ENCODE results near the gene SHISA2.

SHISA2 gene

GRCh38 chr13:26061256-26061655 lies 9.4 kb upstream of the SHISA2 start:
- no peak overlapping the region for H3K4me2 ChIP-seq (ENCODE audit: low read depth, low read length)
- no peak overlapping the region for H3K27ac ChIP-seq (ENCODE audit: low read length)
- H3K9me3 ChIP-seq (replicated peaks; ENCODE audit: insufficient read depth, low read length) = no peaks in the 10 kb centered on the region
- no peak for TF ChIP-seq CTCF (IDR thresholded peaks at IDR 0.05; ENCODE audit: low read length)
- TF ChIP-seq EZH2 (optimal IDR thresholded peaks at IDR 0.05; ENCODE audit: low read depth, low read length) = no peak
- TF ChIP-seq EZH2phosphoT487 (IDR thresholded peaks at IDR 0.05; ENCODE audit: low read length) = no peak
- H2AFZ ChIP-seq (ENCODE audit: low read length) = no peak overlapping the region
- no peaks in the 10 kb centered on the region for H3K79me2 ChIP-seq (ENCODE audit: low read length)
- H3F3A ChIP-seq (ENCODE audit: insufficient read depth, low read length) = no peaks in the 10 kb centered on the region
- DNase-seq = no peak
- no peaks in the 10 kb centered on the region for H3K36me3 ChIP-seq (replicated peaks; ENCODE audit: insufficient read depth, low read length)
- H3K27me3 ChIP-seq (replicated peaks; ENCODE audit: insufficient read depth, low read length) = no peaks in the 10 kb centered on the region
- no peaks in the 10 kb centered on the region for H3K4me1 ChIP-seq (ENCODE audit: low read length)
- H3K4me3 ChIP-seq (ENCODE audit: low read length) = no peak overlapping the region
- no peak overlapping the region for H3K9ac ChIP-seq (ENCODE audit: low read length)
- no peaks in the 10 kb centered on the region for H4K20me1 ChIP-seq (ENCODE audit: insufficient read depth, low read length)
- H3K9me2 ChIP-seq (replicated peaks; ENCODE audit: insufficient read depth, low read length) = no peaks in the 10 kb centered on the region

DNA sequence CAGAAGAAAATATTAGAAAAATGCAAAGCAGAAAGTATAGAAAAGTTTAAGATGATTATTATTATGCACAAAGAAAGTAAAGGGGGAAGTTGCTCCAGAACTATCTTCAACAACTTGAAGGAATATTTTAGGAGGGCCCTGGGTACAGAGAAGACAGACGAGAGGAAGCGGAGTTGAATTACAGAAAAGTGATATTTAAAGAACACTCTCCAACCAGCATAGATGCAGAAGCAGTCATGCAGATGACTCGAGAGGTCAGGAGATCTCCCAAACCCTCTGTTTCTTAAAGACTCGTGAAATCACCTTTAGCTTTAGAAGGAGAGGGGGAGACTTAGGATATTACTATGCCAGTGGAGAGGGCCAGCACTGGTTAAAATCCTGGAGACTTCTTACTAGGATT lies 8.5 kb upstream of the SHISA2 start:
- Histone ChIP-seq H3K9me2 (replicated peaks; ENCODE audit: insufficient read depth, low read length) (no peaks in the 10 kb centered on the region), H3K9me3 (replicated peaks; ENCODE audit: insufficient read depth, low read length) (no peaks in the 10 kb centered on the region), H3F3A (ENCODE audit: insufficient read depth, low read length) (no peaks in the 10 kb centered on the region), H3K4me3 (ENCODE audit: low read length) (no peak overlapping the region), H3K9ac (ENCODE audit: low read length) (no peak overlapping the region), H3K4me2 (ENCODE audit: low read depth, low read length) (no peak overlapping the region), H3K4me1 (ENCODE audit: low read length) (no peaks in the 10 kb centered on the region), H3K27me3 (replicated peaks; ENCODE audit: insufficient read depth, low read length) (no peaks in the 10 kb centered on the region), H2AFZ (ENCODE audit: low read length) (no peak overlapping the region), H3K36me3 (replicated peaks; ENCODE audit: insufficient read depth, low read length) (no peaks in the 10 kb centered on the region), H4K20me1 (ENCODE audit: insufficient read depth, low read length) (no peaks in the 10 kb centered on the region), H3K27ac (ENCODE audit: low read length) (no peak overlapping the region), H3K79me2 (ENCODE audit: low read length) (no peaks in the 10 kb centered on the region)
- no peak for TF ChIP-seq EZH2phosphoT487 (IDR thresholded peaks at IDR 0.05; ENCODE audit: low read length)
- no peak for TF ChIP-seq CTCF (IDR thresholded peaks at IDR 0.05; ENCODE audit: low read length)
- no peak for TF ChIP-seq EZH2 (optimal IDR thresholded peaks at IDR 0.05; ENCODE audit: low read depth, low read length)
- DNase-seq = no peak

DNA sequence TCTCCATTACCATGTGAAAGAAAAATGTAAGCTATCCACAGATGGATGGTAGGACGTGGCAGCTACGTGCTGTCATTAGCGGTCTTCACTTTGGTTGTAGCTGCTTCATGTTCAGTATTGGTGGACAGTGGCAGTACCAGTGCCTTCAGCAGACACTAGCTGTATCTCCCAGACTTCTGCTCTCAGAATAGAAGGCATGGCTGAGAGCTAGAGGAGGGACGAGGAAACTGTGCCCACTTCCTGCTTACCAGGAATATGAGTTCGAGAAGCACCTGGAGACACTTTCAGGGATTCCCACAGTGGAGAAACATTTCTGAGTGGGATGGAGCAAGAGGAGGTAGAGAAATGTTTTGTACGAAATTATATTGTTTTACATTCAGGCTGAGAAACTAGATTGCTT lies 6.9 kb upstream of the SHISA2 start:
- no peaks in the 10 kb centered on the region for H3K27me3 ChIP-seq (replicated peaks; ENCODE audit: insufficient read depth, low read length)
- no peaks in the 10 kb centered on the region for H3K9me2 ChIP-seq (replicated peaks; ENCODE audit: insufficient read depth, low read length)
- TF ChIP-seq CTCF (IDR thresholded peaks at IDR 0.05; ENCODE audit: low read length) (no peak), EZH2phosphoT487 (IDR thresholded peaks at IDR 0.05; ENCODE audit: low read length) (no peak), EZH2 (optimal IDR thresholded peaks at IDR 0.05; ENCODE audit: low read depth, low read length) (no peak)
- DNase-seq = no peak
- H3K4me3 ChIP-seq (ENCODE audit: low read length) = no peak overlapping the region
- H3K27ac ChIP-seq (ENCODE audit: low read length) = no peak overlapping the region
- no peaks in the 10 kb centered on the region for H3F3A ChIP-seq (ENCODE audit: insufficient read depth, low read length)
- H3K4me1 ChIP-seq (ENCODE audit: low read length) = no peaks in the 10 kb centered on the region
- no peaks in the 10 kb centered on the region for H3K79me2 ChIP-seq (ENCODE audit: low read length)
- no peaks in the 10 kb centered on the region for H3K9me3 ChIP-seq (replicated peaks; ENCODE audit: insufficient read depth, low read length)
- H2AFZ ChIP-seq (ENCODE audit: low read length) = no peak overlapping the region
- no peak overlapping the region for H3K4me2 ChIP-seq (ENCODE audit: low read depth, low read length)
- H4K20me1 ChIP-seq (ENCODE audit: insufficient read depth, low read length) = no peaks in the 10 kb centered on the region
- H3K9ac ChIP-seq (ENCODE audit: low read length) = no peak overlapping the region
- no peaks in the 10 kb centered on the region for H3K36me3 ChIP-seq (replicated peaks; ENCODE audit: insufficient read depth, low read length)
